AG10803 (cell line): ENCODE measurements around the gene NMT1.

ENCODE experiments used
- DNase-seq: peaks from one replicate; pipeline ENCODE4 v3.0.0; 2010; ENCODE audit warnings: low read depth
- H3K4me3 ChIP-seq: 2 replicates; pipeline ENCODE4 v1.5.1; 2011; ENCODE audit warnings: mild to moderate bottlenecking, low read length, control low read depth
- CTCF ChIP-seq: conservative IDR thresholded peaks from 2 replicates; pipeline ENCODE4 v1.5.1; 2011; ENCODE audit warnings: mild to moderate bottlenecking, low read length, control low read depth, inconsistent platforms

NMT1 gene

GRCh38 chr17:45093444-45094110 is 32.5 kb downstream of the NMT1 start:
- DNase-seq: peak; percentile 26
- no peak overlapping the region for H3K4me3 ChIP-seq
- 0 out of 2 replicates have a peak, but pooled peaks have one; percentile 9 for TF ChIP-seq CTCF

GRCh38 chr17:45096141-45096540 is 35.0 kb downstream of the NMT1 start:
- DNase-seq: peak; percentile 43
- H3K4me3 ChIP-seq: no peak overlapping the region
- peak; percentile 73 for TF ChIP-seq CTCF

- DNase-seq: no peak
- no peak overlapping the region for H3K4me3 ChIP-seq
- TF ChIP-seq CTCF: no peak
Observed at GRCh38 chr17:45096926-45097325, 35.8 kb downstream of the NMT1 start.

- no peak for TF ChIP-seq CTCF
- no peak for DNase-seq
- H3K4me3 ChIP-seq: no peak overlapping the region
Observed at GRCh38 chr17:45098081-45098868, 37.2 kb downstream of the NMT1 start.

GRCh38 chr17:45098869-45099616 is 37.9 kb downstream of the NMT1 start:
- H3K4me3 ChIP-seq: no peak overlapping the region
- TF ChIP-seq CTCF: peak; percentile 76
- DNase-seq: peak; percentile 84

GRCh38 chr17:45101546-45101882 is 40.4 kb downstream of the NMT1 start:
- DNase-seq: no peak
- H3K4me3 ChIP-seq: no peak overlapping the region
- no peak for TF ChIP-seq CTCF
